ENCODE data around the gene ZNF808.

Gene ZNF808

DNA sequence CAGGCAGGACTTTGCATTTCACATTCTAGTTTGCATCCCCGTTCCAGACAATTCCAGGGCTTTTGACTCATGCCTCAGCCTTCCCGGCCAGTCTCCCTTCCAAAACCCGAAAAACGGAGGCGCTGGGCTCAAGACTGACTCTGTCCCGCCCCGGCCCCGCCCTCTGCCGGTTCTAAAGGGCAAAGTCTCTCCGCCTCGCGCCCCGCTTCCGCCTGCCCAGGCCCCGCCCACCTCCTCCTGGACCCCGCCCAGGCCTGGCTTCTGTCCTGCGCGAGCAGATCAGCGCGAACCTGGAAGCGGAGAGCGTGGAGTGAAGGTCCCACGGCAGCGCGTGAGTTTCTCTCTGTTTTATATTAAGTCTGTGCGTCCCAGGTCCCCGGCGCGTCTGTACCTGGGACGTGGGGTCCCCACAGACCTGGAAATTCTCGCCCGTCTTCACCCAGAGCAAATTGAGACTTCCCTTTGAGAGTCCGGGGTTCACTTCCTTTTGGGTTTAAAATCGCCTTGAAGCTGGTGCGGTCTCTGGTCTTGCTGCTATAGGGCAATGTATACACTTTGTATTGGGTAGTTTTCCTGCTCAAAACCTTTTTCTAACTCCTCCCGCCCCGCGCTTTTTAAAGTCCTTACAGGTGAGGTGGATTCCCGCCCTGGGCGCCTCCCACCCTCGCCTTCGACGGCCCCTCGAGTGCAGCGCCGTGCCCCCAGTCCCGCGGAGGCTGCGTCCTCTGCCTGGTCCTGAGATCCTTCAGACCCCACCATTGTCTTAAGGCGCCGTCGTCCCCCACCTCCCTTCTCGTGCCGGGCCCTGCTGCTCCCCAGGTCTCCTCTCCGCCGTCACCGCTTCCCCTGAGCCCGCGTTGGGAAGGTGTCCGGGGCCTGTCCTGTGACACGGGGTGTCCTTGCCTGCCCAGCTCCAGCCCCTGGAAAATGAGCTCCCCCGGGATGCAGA is 73.8 kb downstream of the ZNF808 start:
- DNase-seq = peak; percentile 79 to 90 (median 84)

DNA sequence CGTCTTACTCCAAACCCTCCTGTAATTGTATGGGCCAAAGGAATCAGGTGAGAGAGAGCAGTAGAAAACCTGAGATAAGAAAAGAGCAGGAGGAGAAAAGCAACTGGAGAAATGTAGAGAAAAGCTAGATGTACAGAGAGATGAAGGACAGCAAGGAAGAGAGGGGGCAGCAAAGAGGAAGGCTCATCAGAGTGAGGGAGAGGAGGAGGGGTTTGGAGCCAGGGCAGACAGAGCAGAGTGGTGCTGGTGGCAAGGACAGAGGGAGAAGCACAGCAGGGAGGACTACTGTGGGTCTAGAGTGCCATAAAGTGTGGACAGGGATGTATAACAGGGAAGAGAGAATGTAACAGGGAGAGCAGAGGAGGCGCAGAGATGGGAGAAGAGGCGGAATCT is 74.5 kb downstream of the ZNF808 start:
- DNase-seq = peak in 1 of 3 experiments; percentile 48

DNA sequence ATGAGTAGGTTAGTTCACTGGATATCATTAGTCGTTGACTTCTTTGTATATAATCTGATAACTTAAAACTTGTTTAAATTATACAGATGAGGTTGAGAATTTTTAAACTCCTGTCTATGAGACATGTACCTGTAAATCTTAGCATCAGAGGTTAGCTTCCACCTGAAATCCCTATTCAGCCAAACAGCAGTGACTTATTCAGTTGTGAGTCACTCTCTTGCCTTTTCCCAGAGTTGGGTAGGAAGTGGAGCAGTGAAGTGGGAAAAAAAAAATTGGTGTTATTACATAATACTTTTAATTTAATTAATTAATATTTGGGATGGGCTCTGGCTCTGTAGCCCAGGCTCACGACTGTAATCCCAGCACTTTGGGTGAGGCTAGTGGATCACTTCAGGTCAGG is 75.5 kb downstream of the ZNF808 start:
- no peak for DNase-seq

DNA sequence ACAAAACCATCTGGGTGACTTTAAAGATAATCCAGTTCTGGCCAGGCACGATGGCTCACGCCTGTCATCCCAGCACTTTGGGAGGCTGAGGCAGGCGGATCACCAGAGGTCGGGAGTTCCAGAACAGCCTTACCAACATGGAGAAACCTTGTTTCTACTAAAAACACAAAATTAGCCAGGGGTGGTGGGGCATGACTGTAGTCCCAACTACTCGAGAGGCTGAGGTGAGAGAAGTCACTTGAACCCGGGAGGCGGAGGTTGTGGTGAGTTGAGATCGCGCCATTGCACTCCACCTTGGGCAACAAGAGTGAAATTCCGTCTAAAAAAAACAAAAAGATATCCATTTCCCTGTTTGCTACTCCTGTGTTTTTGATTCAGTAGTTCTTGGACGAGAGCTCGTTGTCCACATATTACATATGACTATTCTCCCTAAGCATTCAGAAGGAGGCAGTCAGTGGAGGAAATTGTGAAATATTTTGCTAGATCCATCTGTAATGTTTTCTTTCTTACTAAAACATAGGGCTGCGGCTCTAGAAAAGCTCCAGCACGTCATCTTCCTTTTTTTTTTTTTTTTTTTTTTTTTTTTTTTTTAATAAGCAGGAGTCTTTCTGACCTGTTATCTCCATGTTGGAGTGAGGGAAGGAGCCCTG is 76.2 kb downstream of the ZNF808 start:
- no peak for DNase-seq
